Measurements from ENCODE around the gene VKORC1L1. TPM values are rescaled to one million over a fixed set of nuclear protein-coding genes. Genes with fewer than 3 reads are reported as not detected.
"Not testable (repeated sequence)": the region's sequence is repeated elsewhere in the genome, so short reads cannot be mapped to it uniquely, and the experiment has no call there.

The VKORC1L1 gene
- total RNA-seq, 1 donor from 2014 or later: 31.7 TPM

DNA sequence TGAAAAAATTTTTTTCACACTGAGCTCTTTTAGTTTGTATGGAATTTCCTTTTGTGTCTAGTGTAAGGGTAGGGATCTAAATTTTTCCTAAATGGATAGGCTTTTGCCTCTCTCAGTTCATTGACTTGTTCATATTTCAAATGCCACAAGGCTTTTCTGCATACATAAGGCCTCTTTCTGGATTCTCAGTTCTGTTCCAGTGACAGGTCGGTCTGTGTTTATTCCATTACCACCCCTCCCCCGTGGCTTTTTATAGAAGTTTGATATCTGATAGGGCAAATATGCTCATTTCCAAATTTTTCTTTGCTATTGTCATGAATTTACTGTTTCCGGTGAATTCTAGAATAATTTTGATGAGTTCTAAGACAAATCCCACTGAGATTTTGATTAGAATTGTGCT, 12.7 kb downstream of the VKORC1L1 start:
- not testable (repeated sequence) for DNase-seq

DNA sequence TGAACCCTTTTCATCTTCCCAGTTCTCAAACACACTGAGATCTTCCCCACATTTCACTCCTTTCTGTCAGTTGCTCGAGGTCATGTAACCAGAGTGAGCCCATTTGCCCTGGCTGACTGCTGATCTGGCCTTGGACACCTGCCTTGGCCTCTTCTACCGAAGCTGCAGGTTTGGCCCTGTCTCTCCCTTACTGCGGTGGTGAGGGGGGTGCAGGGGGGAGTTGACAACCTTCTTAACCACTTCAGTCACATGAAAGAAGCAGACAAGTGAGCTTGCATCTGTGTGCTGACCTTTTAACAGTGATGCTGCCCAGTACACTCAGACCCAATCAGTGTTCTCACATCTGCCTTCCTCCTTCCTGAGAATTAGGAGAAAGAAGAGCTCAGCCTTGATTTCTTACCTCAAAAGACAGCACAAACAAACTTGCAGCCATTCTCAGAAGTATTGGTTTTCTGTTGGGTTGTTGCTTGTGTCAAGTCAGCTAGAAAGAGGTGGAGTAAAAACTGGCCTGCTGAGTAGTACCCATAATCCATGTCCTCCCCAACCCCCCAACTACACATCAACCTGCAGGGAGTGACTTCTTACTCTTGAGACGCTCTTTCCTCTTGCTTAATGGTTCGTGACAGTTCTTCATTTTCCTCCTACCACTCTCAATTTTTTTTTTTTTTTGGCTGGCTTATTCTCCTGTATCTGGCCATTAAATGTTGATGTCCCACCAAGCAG, 15.7 kb downstream of the VKORC1L1 start:
- not testable (repeated sequence) for DNase-seq

DNA sequence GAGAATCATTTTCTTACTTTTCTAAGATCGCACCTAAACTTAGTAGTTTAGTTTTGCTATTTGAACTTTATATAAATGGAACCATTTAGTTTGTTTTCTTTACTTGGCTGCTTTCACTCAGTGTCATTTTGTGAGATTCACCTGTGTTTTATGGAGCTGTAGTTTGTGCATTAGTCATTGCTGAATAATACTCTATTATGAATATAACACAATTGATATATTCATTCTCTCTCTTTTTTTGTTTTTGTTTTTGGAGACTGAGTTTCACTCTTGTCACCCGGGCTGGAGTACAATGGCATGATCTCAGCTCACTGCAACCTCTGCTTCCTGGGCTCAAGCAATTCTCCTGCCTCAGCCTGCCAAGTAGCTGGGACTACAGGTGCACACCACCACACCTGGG, 16.8 kb downstream of the VKORC1L1 start:
- not testable (repeated sequence) for DNase-seq

DNA sequence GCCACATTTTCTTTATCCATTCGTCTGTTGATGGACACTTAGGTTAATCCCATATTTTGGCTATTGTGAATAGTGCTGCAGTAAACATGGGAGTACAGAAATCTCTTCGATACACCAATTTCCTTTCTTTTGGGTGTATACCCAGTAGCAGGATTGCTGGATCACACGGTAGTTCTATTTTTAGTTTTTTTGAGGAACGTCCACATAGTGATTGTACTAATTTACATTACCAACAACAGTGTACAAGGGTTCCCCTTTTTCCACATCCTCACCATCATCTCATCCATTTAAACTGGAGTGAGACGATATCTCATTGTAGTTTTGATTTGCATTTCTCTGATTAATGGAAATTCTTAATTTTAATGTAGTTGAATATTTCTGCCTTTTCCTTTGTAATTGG, 19.3 kb downstream of the VKORC1L1 start:
- no peak for DNase-seq

- DNase-seq: no peak
These were observed 20.0 kb downstream of the VKORC1L1 start for GRCh38 chr7:65892835-65893234.

DNA sequence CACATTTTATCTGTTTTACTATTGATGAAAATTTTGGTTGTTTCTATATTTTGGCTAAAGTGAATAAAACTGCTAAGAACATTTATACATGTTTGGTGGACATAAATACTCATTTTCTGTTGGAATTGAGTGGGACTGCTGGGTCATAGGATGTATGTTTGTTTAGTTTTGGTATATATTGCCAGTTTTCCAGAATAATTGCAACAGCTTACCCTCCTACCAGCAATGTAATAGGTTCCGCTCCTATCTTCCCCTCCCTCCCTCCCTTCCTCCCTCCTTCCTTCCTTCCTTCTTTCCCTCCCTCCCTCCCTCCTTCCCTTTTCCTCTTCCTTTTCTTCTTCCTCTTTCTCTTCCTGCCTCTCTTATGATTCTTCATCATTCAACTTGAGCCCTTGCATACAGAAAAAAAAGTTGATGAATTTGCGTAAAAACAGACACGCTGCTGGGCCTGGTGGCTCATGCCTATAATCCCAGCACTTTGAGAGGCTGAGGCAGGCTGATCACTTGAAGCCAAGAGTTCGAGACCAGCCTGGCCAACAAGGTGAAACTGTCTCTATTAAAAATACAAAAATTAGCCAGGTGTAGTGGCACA, 23.5 kb downstream of the VKORC1L1 start:
- DNase-seq: no peak

GRCh38 chr7:65897289-65897688, 24.4 kb downstream of the VKORC1L1 start:
- DNase-seq: not testable (repeated sequence)

DNA sequence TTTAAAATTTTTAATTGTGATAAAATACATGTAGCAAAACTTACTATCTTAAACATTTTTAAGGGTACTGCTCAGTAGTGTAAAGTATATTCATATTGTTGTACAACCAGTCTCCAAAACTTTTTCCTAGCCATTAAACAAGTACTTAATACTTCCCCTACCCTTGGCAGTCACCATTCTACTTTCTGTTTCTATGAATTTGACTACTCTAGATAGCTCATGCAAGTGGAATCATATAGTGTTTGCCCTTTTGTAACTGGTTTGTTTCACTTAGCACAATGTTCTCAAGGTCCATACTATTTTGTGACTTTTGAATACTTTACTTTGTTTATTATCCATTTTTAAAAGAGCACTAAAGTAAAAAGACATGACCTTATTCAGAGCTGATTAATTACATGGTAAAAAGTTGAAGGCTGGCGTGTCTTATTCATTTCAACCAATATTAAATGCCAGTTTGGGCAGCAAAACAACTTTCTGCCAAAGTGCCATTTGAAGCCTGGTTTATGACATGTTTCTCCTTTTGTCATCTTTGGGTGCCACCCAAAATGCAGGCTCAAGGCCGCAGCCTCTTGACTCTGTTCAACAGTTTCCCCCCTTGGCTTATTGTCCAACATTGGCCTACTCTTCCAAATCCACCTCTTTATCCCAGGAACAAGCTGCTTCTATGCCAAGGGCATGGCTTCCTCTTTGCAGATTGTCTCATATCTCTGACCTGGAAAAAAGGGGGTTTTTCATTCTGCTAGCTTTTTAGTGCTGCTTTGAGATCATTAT, 26.0 kb downstream of the VKORC1L1 start:
- not testable (repeated sequence) for DNase-seq

- DNase-seq: no peak
These were observed 29.4 kb downstream of the VKORC1L1 start for GRCh38 chr7:65902306-65902705.

GRCh38 chr7:65907501-65908198, 34.8 kb downstream of the VKORC1L1 start:
- no peak for DNase-seq

- DNase-seq: no peak
These were observed 37.4 kb downstream of the VKORC1L1 start for GRCh38 chr7:65910237-65910636.

DNA sequence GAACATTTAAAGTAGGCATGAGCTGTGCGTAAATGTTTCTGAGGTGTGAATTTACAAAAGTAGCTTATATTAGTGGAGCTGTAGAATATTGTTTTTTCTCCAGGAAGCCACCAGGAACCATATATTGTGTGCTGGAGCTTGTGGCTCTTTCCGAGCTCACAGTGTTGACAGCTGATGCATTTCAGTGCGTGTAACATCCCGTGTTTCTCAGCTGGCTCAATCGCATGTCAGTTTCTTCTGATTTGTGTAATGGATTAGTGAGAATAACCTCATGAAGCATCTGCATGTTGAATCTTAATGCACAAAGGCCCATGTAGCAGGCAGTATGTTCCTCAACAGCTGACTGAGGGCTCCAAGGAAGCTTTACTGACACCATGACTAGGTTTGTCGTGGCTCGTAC, 39.4 kb downstream of the VKORC1L1 start:
- no peak for DNase-seq

GRCh38 chr7:65915921-65916657, 43.2 kb downstream of the VKORC1L1 start:
- no peak for DNase-seq

GRCh38 chr7:65923316-65923715, 50.4 kb downstream of the VKORC1L1 start:
- DNase-seq: no peak

GRCh38 chr7:65924193-65924592, 51.3 kb downstream of the VKORC1L1 start:
- no peak for DNase-seq

- no peak for DNase-seq
These were observed 52.2 kb downstream of the VKORC1L1 start for GRCh38 chr7:65925040-65925439.

GRCh38 chr7:65926588-65926987, 53.7 kb downstream of the VKORC1L1 start:
- DNase-seq: no peak

DNA sequence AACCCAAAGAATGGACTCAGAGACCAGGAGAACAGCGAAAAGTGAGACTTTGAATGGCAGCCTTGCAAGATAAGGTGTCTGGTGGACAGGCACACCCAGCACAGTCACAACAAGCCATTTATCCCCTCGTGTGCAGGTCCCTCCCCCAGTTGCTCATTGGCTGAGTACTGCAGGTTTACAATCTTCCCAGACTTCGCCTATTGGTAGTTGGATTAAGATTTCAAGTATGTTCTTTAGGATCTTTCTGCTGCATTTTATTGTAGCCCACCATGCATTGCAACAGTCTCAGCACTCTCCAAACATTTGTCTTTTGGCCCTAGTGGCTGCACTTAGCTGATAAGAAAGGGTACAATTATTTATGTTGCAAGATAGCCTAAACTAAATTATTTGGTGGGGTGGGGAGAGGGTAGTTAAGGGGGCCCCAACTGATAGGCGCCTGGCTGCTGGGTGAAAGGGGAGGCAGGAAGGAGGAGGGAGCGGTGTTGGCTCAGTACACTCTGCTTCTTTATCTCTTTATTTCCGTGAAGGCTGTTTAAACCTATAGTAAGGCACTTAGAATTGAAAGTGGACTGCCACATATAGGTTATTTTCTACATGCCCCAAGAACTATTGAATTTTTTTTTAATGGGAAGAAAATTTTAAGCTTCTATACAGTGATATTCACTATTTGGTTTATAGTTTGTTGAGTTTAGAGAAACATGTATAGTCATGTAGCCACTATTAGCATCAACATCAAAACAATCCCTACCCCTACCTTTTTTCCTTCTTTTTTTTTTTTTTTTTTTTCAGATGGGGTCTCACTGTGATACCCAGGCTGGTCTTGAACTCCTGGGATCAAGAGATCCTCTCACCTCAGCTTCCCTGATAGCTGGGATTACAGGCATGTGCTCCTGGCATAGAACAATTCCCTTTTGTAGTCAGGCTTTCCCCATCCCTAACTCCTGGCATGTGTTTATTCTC, 54.9 kb downstream of the VKORC1L1 start:
- DNase-seq: no peak

DNA sequence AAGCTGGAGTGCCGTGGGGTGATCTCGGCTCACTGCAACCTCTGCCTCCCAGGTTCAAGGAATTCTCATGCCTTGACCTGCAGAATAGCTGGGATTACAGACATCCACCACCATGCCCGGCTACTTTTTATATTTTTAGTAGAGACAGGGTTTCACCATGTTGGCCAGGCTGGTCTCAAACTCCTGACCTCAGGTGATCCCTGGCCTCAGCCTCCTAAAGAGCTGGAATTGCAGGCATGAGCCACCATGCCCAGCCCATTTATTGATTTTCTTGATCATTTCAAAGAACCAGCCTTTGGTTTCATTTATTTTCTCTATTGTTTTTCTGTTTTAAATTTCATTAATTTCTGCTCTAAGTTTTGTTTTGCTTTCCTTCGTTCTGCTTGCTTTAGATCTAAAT, 58.8 kb downstream of the VKORC1L1 start:
- DNase-seq: no peak

DNA sequence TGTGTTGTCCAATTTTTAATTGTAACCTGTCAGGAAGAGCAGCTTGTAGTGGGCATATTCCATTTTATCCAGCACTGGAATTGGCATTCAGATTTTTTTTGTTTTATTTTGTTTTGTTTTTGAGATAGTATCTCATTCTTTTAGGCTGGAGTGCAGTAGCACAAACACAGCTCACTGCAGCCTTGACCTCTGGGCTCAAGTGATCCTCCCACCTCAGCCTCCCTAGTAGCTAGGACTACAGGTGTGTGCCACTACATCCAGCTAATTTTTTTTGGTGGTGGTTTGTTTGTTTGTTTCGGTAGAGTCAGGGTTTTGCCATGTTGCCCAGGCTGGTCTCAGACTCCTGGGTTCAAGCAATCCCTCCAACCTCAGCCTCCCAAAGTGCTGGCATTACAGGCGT, 64.4 kb downstream of the VKORC1L1 start:
- no peak for DNase-seq

Measured in occipital lobe (tissue), 2 donors.